ENCODE data around the gene B3GAT3.

DNA sequence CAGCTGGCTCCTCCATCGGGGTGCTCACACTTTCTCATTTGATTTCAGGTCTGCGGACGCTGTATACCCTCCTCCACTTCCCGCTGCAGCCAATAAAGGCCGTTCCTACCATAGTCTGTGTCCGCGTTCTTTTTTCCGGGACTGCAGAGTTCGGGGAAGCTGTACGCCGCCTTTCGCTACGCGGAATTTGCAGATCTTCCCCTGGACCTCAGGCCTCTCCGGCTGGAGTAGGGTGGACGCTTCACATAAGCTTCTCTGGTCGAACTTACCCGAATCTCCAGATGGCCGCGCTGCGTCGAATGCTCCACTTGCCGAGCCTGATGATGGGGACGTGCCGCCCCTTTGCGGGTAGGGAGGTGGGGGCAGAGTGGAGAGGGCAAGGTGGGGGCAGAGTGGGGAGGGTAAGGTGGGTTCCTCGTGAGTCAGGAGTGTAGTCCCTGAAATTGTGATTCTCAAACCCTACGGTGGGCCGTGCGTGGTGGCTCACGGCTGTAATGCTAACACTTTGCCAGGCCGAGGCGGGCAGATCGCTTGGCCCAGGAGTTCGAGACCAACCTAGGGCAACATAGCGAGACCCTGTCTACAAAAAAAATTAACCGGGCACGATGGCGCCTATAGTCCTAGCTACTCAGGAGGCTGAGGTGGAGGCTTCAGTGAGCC lies 43.9 kb upstream of the B3GAT3 start:
- TF ChIP-seq POLR2AphosphoS5 (IDR thresholded peaks at IDR 0.05; ENCODE audit: low read depth, low read length) (no peak; the same call in 1 of the 2 replicates), TAF1 (IDR thresholded peaks at IDR 0.05; ENCODE audit: borderline replicate concordance, insufficient read depth, low read length) (peak; percentile 47; the same call in 1 of the 2 replicates)
- TF ChIP-seq, protein P1, sequence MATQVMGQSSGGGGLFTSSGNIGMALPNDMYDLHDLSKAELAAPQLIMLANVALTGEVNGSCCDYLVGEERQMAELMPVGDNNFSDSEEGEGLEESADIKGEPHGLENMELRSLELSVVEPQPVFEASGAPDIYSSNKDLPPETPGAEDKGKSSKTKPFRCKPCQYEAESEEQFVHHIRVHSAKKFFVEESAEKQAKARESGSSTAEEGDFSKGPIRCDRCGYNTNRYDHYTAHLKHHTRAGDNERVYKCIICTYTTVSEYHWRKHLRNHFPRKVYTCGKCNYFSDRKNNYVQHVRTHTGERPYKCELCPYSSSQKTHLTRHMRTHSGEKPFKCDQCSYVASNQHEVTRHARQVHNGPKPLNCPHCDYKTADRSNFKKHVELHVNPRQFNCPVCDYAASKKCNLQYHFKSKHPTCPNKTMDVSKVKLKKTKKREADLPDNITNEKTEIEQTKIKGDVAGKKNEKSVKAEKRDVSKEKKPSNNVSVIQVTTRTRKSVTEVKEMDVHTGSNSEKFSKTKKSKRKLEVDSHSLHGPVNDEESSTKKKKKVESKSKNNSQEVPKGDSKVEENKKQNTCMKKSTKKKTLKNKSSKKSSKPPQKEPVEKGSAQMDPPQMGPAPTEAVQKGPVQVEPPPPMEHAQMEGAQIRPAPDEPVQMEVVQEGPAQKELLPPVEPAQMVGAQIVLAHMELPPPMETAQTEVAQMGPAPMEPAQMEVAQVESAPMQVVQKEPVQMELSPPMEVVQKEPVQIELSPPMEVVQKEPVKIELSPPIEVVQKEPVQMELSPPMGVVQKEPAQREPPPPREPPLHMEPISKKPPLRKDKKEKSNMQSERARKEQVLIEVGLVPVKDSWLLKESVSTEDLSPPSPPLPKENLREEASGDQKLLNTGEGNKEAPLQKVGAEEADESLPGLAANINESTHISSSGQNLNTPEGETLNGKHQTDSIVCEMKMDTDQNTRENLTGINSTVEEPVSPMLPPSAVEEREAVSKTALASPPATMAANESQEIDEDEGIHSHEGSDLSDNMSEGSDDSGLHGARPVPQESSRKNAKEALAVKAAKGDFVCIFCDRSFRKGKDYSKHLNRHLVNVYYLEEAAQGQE (IDR thresholded peaks at IDR 0.05; ENCODE audit: insufficient read depth in 1 of 2, low read depth in 2 of 2, low read length in 2 of 2) = no peak
